ENCODE results near the gene VAV3. TPM values are rescaled to one million over a fixed set of nuclear protein-coding genes. Genes with fewer than 3 reads are reported as not detected.

Gene VAV3
- total RNA-seq, 1 experiment from 2014 or later = 38.2 TPM

DNA sequence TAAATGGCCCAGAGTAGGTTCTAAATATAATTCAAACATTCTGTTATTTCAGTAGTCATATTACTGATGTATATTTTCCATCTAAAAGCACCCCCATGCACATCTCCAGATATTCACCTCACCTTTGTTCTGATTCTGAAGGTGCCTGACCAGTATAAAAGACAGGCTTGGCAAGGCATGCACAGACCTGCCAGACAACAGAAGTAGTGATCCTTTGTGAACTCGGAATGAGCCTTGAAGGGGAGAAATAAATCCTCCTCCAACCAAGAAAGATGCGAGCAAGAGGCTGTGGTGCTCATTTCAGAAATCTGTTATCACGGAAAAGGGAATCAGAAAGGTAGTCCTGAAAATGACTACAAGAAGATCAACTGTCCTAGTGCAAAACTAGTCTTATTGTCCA, 287.3 kb downstream of the VAV3 start:
- TF ChIP-seq, protein P1, sequence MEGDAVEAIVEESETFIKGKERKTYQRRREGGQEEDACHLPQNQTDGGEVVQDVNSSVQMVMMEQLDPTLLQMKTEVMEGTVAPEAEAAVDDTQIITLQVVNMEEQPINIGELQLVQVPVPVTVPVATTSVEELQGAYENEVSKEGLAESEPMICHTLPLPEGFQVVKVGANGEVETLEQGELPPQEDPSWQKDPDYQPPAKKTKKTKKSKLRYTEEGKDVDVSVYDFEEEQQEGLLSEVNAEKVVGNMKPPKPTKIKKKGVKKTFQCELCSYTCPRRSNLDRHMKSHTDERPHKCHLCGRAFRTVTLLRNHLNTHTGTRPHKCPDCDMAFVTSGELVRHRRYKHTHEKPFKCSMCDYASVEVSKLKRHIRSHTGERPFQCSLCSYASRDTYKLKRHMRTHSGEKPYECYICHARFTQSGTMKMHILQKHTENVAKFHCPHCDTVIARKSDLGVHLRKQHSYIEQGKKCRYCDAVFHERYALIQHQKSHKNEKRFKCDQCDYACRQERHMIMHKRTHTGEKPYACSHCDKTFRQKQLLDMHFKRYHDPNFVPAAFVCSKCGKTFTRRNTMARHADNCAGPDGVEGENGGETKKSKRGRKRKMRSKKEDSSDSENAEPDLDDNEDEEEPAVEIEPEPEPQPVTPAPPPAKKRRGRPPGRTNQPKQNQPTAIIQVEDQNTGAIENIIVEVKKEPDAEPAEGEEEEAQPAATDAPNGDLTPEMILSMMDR (IDR thresholded peaks at IDR 0.05; ENCODE audit: unreplicated experiment) = no peak
- intact Hi-C loops (cut with micrococcal nuclease; ENCODE audit: unreplicated experiment) = no loop called here
- Mint-ChIP-seq H3K36me3 (ENCODE audit: insufficient read depth, unreplicated experiment) (peaks cover 6% of the 10 kb centered on the region), H3K4me3 (ENCODE audit: low read depth, unreplicated experiment) (peak overlapping the region; percentile 28), H3K27me3 (ENCODE audit: unreplicated experiment) (no peaks in the 10 kb centered on the region), H3K4me1 (ENCODE audit: low read depth, unreplicated experiment) (peaks cover 36% of the 10 kb centered on the region), H3K27ac (ENCODE audit: unreplicated experiment) (peak overlapping the region; percentile 40), H3K9me3 (ENCODE audit: low read depth, unreplicated experiment) (no peaks in the 10 kb centered on the region)
- CTCF ChIA-PET = interaction anchor here (0.7 kb wide), 1 partner anchor 237 kb away, joined by 4 read pairs; no protein-coding TSS in a partner anchor
- BruUV-seq (replicated peaks) = no TSS peak
- DNase-seq = no peak

DNA sequence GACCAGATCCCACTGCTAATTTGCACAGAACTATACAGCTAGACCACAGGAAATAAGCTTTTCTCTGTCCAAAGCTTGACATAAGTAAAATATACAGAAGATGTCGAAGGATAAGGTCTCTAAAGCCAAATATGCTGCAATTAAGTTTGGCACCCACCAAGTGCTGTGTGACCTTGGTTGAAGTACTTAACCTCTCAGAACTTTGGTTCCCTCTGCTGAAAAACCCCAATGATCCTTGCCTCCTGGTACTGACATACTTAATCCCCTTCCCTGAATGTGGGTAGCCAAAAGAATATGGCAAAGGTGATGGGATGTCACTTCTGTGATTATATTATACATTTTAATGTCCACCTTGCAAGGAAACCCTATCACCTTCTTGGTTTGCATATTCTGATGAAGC, 290.5 kb downstream of the VAV3 start:
- no TSS peak for BruUV-seq (replicated peaks)
- Mint-ChIP-seq H3K36me3 (ENCODE audit: insufficient read depth, unreplicated experiment) (peaks cover 5% of the 10 kb centered on the region), H3K27ac (ENCODE audit: unreplicated experiment) (no peak overlapping the region), H3K4me3 (ENCODE audit: low read depth, unreplicated experiment) (no peak overlapping the region), H3K4me1 (ENCODE audit: low read depth, unreplicated experiment) (peaks cover 48% of the 10 kb centered on the region), H3K27me3 (ENCODE audit: unreplicated experiment) (no peaks in the 10 kb centered on the region), H3K9me3 (ENCODE audit: low read depth, unreplicated experiment) (no peaks in the 10 kb centered on the region)
- TF ChIP-seq, protein P1 (IDR thresholded peaks at IDR 0.05; ENCODE audit: unreplicated experiment) = no peak
- CTCF ChIA-PET = no interaction called here
- intact Hi-C loops (cut with micrococcal nuclease; ENCODE audit: unreplicated experiment) = no loop called here
- DNase-seq = no peak

DNA sequence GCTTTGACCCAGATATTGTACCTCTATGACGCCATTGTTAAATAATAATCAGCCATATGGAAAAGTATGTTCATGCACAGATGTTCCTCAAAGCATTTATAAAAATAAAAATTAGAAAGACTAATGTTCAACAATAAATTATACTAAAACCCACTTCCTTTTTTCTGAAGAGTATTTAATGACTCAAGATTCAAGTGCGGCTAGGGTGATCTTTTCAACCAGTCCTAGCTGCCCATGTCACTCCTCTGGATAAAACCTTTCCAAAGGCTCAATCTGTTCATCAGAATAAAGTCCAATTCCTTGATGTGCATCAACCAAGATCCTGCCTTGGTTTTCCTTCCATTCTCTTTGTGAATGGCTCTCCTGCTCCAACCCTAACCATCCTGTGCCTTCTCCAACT, 292.0 kb downstream of the VAV3 start:
- Mint-ChIP-seq H3K36me3 (ENCODE audit: insufficient read depth, unreplicated experiment) (peaks cover 10% of the 10 kb centered on the region), H3K27me3 (ENCODE audit: unreplicated experiment) (no peaks in the 10 kb centered on the region), H3K9me3 (ENCODE audit: low read depth, unreplicated experiment) (no peaks in the 10 kb centered on the region), H3K4me3 (ENCODE audit: low read depth, unreplicated experiment) (no peak overlapping the region), H3K27ac (ENCODE audit: unreplicated experiment) (no peak overlapping the region), H3K4me1 (ENCODE audit: low read depth, unreplicated experiment) (peaks cover 52% of the 10 kb centered on the region)
- intact Hi-C loops (cut with micrococcal nuclease; ENCODE audit: unreplicated experiment) = no loop called here
- CTCF ChIA-PET = no interaction called here
- TF ChIP-seq, protein P1 (IDR thresholded peaks at IDR 0.05; ENCODE audit: unreplicated experiment) = no peak
- BruUV-seq (replicated peaks) = no TSS peak
- DNase-seq = no peak

DNA sequence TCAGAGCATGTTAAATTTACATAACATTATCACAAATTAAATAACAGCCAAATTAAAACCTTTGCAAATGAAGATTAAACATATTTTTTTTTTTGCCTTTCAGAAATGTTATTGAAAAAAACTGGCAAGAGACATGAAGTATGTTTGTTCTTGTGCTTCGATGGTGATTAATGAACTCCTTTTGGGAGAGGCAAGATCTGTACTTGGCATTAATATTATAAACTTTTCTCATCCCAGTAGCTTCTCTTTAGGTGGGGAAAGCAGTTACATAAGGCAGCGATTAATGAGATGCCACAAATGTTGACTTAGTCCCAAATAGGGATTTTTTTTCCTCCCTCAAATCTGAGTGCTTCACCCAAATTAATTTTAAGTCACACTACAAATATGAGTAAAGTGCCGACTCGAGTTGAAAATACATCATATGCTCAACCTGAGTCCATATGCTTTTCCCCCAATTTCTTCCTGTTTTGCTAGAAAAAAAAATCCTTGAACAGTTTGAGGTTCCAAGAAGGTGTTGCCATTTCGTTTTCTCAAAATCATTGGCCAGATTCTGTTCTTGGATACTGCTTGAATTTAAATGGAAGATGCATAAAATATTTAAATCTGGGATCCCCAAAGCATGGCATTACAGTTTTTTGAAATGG, 294.5 kb downstream of the VAV3 start:
- H3K27ac Mint-ChIP-seq (ENCODE audit: unreplicated experiment) = peak overlapping the region; percentile 90
- no peaks in the 10 kb centered on the region for H3K9me3 Mint-ChIP-seq (ENCODE audit: low read depth, unreplicated experiment)
- peaks cover 56% of the 10 kb centered on the region for H3K4me1 Mint-ChIP-seq (ENCODE audit: low read depth, unreplicated experiment)
- CTCF ChIA-PET = interaction anchor here (0.7 to 2.9 kb wide), 3 partner anchors 10 to 78 kb away, joined by 3 to 13 read pairs (median 4); no protein-coding TSS in a partner anchor
- TF ChIP-seq, protein P1 (IDR thresholded peaks at IDR 0.05; ENCODE audit: unreplicated experiment) = no peak
- intact Hi-C loops (cut with micrococcal nuclease; ENCODE audit: unreplicated experiment) = no loop called here
- BruUV-seq (replicated peaks) = no TSS peak
- peak overlapping the region; percentile 51 for H3K4me3 Mint-ChIP-seq (ENCODE audit: low read depth, unreplicated experiment)
- DNase-seq = no peak
- peaks cover 6% of the 10 kb centered on the region for H3K36me3 Mint-ChIP-seq (ENCODE audit: insufficient read depth, unreplicated experiment)
- no peaks in the 10 kb centered on the region for H3K27me3 Mint-ChIP-seq (ENCODE audit: unreplicated experiment)

Data from Calu3 (cell line).